Measurements from ENCODE around the gene SLX9. TPM values are rescaled to one million over a fixed set of nuclear protein-coding genes. Genes with fewer than 3 reads are reported as not detected.
A peak's percentile ranks its signal among the peaks of the same experiment; 100 is the strongest.

SLX9 gene
- total and polyA plus RNA-seq, 7 experiments from 2014 or later: 13.2 to 46.4 (median 19.2) TPM

GRCh38 chr21:45017039-45017960 is 77.5 kb downstream of the SLX9 start:
- Mint-ChIP-seq H3K9me3 (peaks cover 0 to 2% (median 0%) of the 10 kb centered on the region in 11 donors), H3K27me3 (peaks cover 27 to 47% (median 35%) of the 10 kb centered on the region in 5 donors), H3K4me1 (peaks cover 2 to 8% (median 8%) of the 10 kb centered on the region in 7 donors), H3K36me3 (peaks cover 0 to 4% (median 0%) of the 10 kb centered on the region in 5 donors), H3K27ac (peak overlapping the region in 1 of 9 donors; percentile 46), H3K4me3 (peak overlapping the region; percentile 66 to 92 (median 79))
- DNase-seq (no peak), ATAC-seq (no peak)
- Histone ChIP-seq H3K27me3 (ENCODE audit: control insufficient read depth in 2 of 2, insufficient read depth in 2 of 2, low read length in 2 of 2) (peaks cover 4 to 6% of the 10 kb centered on the region in 2 donors), H3K4me3 (ENCODE audit: low read length) (no peak overlapping the region), H3K36me3 (ENCODE audit: control insufficient read depth in 2 of 3, insufficient read depth in 3 of 3, low read length in 3 of 3) (no peaks in the 10 kb centered on the region), H3K4me1 (ENCODE audit: control insufficient read depth in 2 of 2, insufficient read depth in 2 of 2, low read length in 2 of 2) (no peaks in the 10 kb centered on the region), H3K9me3 (ENCODE audit: control insufficient read depth in 2 of 3, low read length in 3 of 3) (no peaks in the 10 kb centered on the region), H3K27ac (ENCODE audit: low read depth, low read length) (no peak overlapping the region)
- CTCF ChIA-PET: no interaction called here
- intact Hi-C loops (cut with micrococcal nuclease): no loop called here
- POLR2A ChIA-PET: no interaction called here

- Histone ChIP-seq H3K27ac (ENCODE audit: low read depth, low read length) (no peak overlapping the region), H3K4me1 (ENCODE audit: control insufficient read depth in 2 of 2, insufficient read depth in 2 of 2, low read length in 2 of 2) (no peaks in the 10 kb centered on the region), H3K27me3 (ENCODE audit: control insufficient read depth in 2 of 2, insufficient read depth in 2 of 2, low read length in 2 of 2) (peaks cover 4 to 6% of the 10 kb centered on the region in 2 donors), H3K9me3 (ENCODE audit: control insufficient read depth in 2 of 3, low read length in 3 of 3) (no peaks in the 10 kb centered on the region), H3K4me3 (ENCODE audit: low read length) (no peak overlapping the region), H3K36me3 (ENCODE audit: control insufficient read depth in 2 of 3, insufficient read depth in 3 of 3, low read length in 3 of 3) (no peaks in the 10 kb centered on the region)
- no peak for DNase-seq
- H3K4me1 Mint-ChIP-seq: peaks cover 2 to 8% (median 8%) of the 10 kb centered on the region in 7 donors
- peak overlapping the region; percentile 66 to 92 (median 79) for H3K4me3 Mint-ChIP-seq
- H3K27ac Mint-ChIP-seq: no peak overlapping the region
- H3K36me3 Mint-ChIP-seq: peaks cover 0 to 4% (median under 1%) of the 10 kb centered on the region in 5 donors
- POLR2A ChIA-PET: no interaction called here
- ATAC-seq: no peak
- H3K9me3 Mint-ChIP-seq: peaks cover under 1 to 8% (median under 1%) of the 10 kb centered on the region in 11 donors
- CTCF ChIA-PET: no interaction called here
- peaks cover 27 to 49% (median 35%) of the 10 kb centered on the region in 5 donors for H3K27me3 Mint-ChIP-seq
- intact Hi-C loops (cut with micrococcal nuclease): no loop called here
These were observed 78.6 kb downstream of the SLX9 start for GRCh38 chr21:45018131-45019075.

GRCh38 chr21:45019076-45019886 is 79.5 kb downstream of the SLX9 start:
- no peak overlapping the region for H3K27ac Mint-ChIP-seq
- intact Hi-C loops (cut with micrococcal nuclease): no loop called here
- Histone ChIP-seq H3K9me3 (ENCODE audit: control insufficient read depth in 2 of 3, low read length in 3 of 3) (no peaks in the 10 kb centered on the region), H3K27ac (ENCODE audit: low read depth, low read length) (no peak overlapping the region), H3K27me3 (ENCODE audit: control insufficient read depth in 2 of 2, insufficient read depth in 2 of 2, low read length in 2 of 2) (peaks cover 4 to 6% of the 10 kb centered on the region in 2 donors), H3K4me1 (ENCODE audit: control insufficient read depth in 2 of 2, insufficient read depth in 2 of 2, low read length in 2 of 2) (no peaks in the 10 kb centered on the region), H3K36me3 (ENCODE audit: control insufficient read depth in 2 of 3, insufficient read depth in 3 of 3, low read length in 3 of 3) (no peaks in the 10 kb centered on the region), H3K4me3 (ENCODE audit: low read length) (no peak overlapping the region)
- no peak for ATAC-seq
- DNase-seq: peak in 1 of 9 donors; percentile 1
- POLR2A ChIA-PET: no interaction called here
- H3K36me3 Mint-ChIP-seq: peaks cover 0 to 8% (median 4%) of the 10 kb centered on the region in 5 donors
- peak overlapping the region in 9 of 10 donors; percentile 9 to 64 (median 47) for H3K4me3 Mint-ChIP-seq
- peaks cover 27 to 53% (median 35%) of the 10 kb centered on the region in 5 donors for H3K27me3 Mint-ChIP-seq
- peaks cover 4 to 17% (median 5%) of the 10 kb centered on the region in 11 donors for H3K9me3 Mint-ChIP-seq
- CTCF ChIA-PET: no interaction called here
- peaks cover 2 to 8% (median 8%) of the 10 kb centered on the region in 7 donors for H3K4me1 Mint-ChIP-seq

GRCh38 chr21:45019887-45020537 is 80.2 kb downstream of the SLX9 start:
- H3K27ac Mint-ChIP-seq: no peak overlapping the region
- Histone ChIP-seq H3K9me3 (ENCODE audit: control insufficient read depth in 2 of 3, low read length in 3 of 3) (no peaks in the 10 kb centered on the region), H3K4me1 (ENCODE audit: control insufficient read depth in 2 of 2, insufficient read depth in 2 of 2, low read length in 2 of 2) (no peaks in the 10 kb centered on the region), H3K27me3 (ENCODE audit: control insufficient read depth in 2 of 2, insufficient read depth in 2 of 2, low read length in 2 of 2) (peaks cover 4 to 6% of the 10 kb centered on the region in 2 donors), H3K36me3 (ENCODE audit: control insufficient read depth in 2 of 3, insufficient read depth in 3 of 3, low read length in 3 of 3) (no peaks in the 10 kb centered on the region), H3K4me3 (ENCODE audit: low read length) (no peak overlapping the region), H3K27ac (ENCODE audit: low read depth, low read length) (no peak overlapping the region)
- H3K9me3 Mint-ChIP-seq: peaks cover 4 to 21% (median 8%) of the 10 kb centered on the region in 11 donors
- H3K4me3 Mint-ChIP-seq: peak overlapping the region in 7 of 10 donors; percentile 29 to 56 (median 47)
- peaks cover 27 to 56% (median 32%) of the 10 kb centered on the region in 5 donors for H3K27me3 Mint-ChIP-seq
- peaks cover 0 to 8% (median 4%) of the 10 kb centered on the region in 5 donors for H3K36me3 Mint-ChIP-seq
- intact Hi-C loops (cut with micrococcal nuclease): no loop called here
- ChIA-PET POLR2A (no interaction called here), CTCF (no interaction called here)
- ATAC-seq (no peak), DNase-seq (peak in 1 of 9 donors; percentile 5)
- H3K4me1 Mint-ChIP-seq: peaks cover 2 to 8% (median 8%) of the 10 kb centered on the region in 7 donors

- Histone ChIP-seq H3K27ac (ENCODE audit: low read depth, low read length) (no peak overlapping the region), H3K36me3 (ENCODE audit: control insufficient read depth in 2 of 3, insufficient read depth in 3 of 3, low read length in 3 of 3) (no peaks in the 10 kb centered on the region), H3K9me3 (ENCODE audit: control insufficient read depth in 2 of 3, low read length in 3 of 3) (no peaks in the 10 kb centered on the region), H3K4me1 (ENCODE audit: control insufficient read depth in 2 of 2, insufficient read depth in 2 of 2, low read length in 2 of 2) (no peaks in the 10 kb centered on the region), H3K27me3 (ENCODE audit: control insufficient read depth in 2 of 2, insufficient read depth in 2 of 2, low read length in 2 of 2) (peaks cover 4 to 6% of the 10 kb centered on the region in 2 donors), H3K4me3 (ENCODE audit: low read length) (no peak overlapping the region)
- H3K4me3 Mint-ChIP-seq: peak overlapping the region in 1 of 10 donors; percentile 45
- peaks cover 4 to 24% (median 8%) of the 10 kb centered on the region in 11 donors for H3K9me3 Mint-ChIP-seq
- no peak overlapping the region for H3K27ac Mint-ChIP-seq
- intact Hi-C loops (cut with micrococcal nuclease): no loop called here
- ATAC-seq: no peak
- no peak for DNase-seq
- peaks cover 2 to 8% (median 8%) of the 10 kb centered on the region in 7 donors for H3K4me1 Mint-ChIP-seq
- POLR2A ChIA-PET: no interaction called here
- peaks cover 22 to 55% (median 25%) of the 10 kb centered on the region in 5 donors for H3K27me3 Mint-ChIP-seq
- H3K36me3 Mint-ChIP-seq: peaks cover 0 to 8% (median 4%) of the 10 kb centered on the region in 5 donors
- CTCF ChIA-PET: no interaction called here
These were observed 81.0 kb downstream of the SLX9 start for GRCh38 chr21:45020629-45021427.
